ENCODE results near the gene TMPRSS9.

The TMPRSS9 gene

DNA sequence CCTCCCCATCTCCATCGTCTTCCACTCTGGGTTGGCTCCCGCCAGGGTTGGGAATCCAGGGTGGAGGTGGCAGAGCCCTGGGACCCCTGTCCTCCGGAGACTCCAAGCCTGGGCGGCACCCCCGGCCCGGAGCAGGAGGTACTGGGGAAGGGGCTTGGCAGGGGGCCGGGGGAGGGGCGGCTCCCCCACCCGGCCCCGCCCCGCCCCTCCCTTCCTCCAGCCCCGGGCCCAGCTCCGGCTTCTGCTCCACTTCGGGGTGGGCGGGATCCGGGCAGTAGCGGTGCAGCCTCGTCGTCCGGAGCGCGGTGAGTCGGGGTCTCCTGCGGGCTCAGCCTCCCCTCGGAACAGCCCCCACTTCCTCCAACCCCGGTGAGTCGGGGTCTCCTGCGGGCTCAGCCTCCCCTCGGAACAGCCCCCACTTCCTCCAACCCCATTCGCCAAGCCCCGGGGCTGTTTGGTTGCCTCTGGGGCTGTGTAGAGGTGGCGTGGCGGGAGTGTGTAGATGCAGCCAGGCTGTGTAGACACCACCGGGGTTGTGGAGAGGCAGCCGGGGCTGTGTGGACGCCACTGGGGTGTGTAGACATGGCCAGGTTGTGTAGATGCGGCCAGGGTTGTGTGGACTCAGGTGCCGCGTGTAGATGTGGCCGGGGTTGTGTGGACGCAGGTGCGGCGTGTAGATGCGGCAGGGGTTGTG is at the start of gene TMPRSS9:
TSS of gene TMPRSS9 (plus strand) at position 274 of the 694 bp plus-strand sequence. CDS start 29,521 bp downstream, outside the sequence.
- no peak for DNase-seq

DNA sequence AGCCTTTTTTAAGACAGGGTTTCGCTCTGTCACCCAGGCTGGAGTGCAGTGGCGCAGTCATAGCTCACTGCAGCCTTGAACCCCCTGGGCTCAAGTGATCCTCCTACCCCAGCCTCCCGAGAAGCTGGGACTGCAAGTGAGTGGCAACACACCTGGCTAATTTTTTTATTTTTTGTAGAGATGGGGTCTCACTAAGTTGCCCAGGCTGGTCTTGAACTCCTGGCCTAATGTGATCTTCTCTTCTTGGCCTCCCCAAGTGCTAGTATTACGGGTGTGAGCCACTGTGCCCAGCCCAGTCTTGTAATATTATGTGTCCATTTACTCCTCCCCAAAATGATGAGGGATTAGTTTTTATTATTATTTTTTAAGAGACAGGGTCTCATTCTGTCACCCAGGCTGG is 49.0 kb upstream of the TMPRSS9 start:
- DNase-seq, result no peak

DNA sequence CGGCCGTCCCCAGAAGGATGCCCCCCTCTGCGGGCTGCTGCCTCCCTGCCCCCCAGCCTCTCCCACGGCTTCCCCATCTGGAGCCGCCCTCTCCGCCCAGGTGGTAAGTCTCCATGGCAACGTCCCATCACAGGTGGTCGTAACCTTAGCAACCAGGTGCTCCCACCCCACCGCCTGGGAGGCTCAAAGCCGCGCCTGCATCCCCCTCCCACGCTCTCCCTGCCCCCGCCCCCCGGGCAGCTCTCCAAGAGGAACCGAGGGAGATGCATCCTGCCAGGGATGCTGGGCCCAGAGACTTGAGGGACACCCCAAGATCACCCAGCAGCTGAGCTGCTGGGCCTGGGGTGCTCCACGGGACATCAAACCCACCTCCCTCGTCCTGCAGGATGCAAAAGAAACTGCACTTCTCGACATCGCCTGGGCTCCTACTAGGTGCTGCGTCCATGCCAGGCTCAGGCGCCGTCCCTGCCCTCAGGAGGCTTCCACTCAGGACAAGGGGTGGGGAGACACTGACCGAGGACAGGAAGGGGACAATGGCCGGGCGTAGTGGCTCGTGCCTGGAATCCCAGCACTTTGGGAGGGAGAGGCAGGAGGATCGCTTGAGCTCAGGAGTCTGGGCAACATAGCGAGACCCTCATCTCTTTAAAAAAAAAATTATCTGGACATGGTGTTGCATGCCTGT is 47.1 kb upstream of the TMPRSS9 start:
- no peak for DNase-seq

DNA sequence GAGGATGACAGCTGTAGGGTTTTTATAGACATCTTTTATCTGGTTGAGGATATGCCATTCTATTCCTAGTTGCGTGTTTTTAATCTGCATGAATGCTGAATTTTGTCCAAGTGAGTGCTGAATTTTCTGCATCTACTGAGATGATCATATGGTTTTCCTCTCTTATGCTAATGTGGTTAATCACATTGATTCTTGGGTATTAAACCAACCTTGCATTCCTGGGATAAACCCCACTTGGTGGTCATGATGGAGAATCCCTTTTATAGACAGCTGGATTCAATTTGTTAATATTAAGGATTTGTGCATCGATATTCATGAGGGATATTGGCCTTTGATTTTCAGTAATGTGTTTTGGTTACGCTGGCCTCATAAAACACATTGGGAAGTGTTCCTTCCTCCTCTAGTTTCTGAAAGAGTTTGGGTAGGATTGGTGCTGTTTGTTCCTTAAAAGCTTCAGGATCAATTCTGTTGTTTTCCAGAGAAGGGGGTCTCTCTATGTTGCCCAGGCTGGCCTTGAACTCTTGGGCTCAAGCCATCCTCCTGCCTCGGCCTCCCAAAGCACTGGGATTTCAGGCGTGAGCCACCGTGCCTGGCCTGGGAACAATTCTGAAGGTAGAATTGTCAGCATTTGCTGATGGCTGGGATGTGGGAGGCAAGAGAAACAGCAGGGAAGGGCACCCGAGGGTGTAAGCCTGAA is 44.8 kb upstream of the TMPRSS9 start:
- no peak for DNase-seq

DNA sequence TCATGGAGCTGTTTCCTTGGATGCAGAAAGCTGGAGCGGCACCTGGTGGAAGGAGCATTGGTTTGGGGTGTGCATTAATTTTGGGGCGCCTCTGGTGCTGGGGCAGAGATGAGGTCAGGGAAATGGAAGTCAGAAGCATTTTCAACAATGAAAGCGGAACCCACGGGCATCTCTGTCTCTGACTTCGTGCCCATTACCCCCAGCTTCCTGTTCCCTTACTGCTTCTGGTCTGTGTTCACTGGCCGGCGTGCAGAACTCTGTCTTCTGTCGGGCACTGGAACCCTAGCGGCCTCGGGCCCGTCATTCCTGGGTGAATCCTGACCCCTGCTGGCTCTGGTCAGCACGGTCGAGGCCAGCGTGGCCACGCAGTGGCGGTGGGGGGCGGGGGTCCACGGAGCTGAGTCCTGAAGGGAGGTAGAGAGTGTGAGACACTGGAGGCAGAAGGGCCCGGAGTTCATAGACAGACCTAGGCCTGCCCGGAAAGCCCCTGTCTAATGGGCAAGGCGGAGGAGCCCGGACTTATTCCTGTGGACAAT is 44.2 kb upstream of the TMPRSS9 start:
- DNase-seq, result no peak

DNA sequence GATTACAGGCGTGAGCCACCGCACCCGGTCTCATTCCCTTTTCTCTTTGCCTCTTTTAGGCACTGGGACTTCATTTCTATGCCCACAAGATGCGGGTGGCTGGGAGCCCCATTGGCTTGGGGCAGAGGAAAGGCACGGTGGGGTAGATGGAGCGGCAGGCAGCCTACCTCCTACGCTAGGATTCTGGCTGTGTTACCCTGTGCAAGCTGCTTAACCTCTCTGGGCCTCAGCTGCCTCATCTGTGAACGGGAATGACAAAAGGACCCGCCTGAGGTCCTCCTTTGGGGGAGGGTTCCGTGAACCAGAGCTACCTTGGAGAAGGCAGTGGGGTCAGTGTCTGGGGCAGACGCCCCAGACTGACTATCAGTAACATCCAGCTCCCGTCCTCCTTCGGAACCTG is 42.8 kb upstream of the TMPRSS9 start:
- no peak for DNase-seq

DNA sequence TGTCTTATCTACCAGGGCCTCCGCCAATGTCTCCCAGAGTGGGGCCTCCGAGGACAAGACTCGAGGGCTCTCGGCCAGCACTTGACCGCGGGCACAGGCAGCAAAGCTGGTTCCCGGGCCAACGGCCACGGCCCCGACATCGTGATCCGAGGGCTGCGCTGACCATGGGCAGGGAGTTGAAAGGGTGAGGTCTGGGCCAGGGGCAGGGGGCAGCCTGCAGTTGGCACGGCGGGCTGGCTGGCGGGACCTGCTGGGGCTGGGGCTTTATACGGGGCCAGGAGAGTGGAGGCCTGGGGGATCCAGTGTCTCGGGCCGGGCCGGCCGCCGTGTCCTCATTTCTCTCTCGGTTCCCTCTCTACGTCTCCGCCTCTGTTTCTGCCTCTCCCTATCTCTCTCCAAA is 42.3 kb upstream of the TMPRSS9 start:
- no peak for DNase-seq

DNA sequence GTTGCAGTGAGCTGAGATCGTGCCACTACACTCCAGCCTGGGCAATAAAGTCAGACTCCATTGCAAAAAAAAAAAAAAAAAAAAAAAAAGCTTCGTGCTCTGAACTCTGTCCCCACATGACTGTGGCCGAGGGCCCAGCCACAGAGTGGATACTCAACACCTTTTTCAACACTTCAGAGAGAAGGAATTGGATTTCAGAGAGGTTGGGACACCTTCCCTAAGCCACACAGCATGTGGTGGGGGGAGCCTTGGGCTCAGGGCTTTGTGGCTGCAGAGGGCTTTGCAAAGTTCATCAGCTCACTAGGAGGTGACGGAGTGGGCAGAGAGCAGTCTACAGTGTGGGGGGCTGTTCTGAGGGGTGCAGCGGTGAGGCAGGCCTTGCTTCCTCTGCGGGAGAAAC is 41.1 kb upstream of the TMPRSS9 start:
- DNase-seq, result no peak

DNA sequence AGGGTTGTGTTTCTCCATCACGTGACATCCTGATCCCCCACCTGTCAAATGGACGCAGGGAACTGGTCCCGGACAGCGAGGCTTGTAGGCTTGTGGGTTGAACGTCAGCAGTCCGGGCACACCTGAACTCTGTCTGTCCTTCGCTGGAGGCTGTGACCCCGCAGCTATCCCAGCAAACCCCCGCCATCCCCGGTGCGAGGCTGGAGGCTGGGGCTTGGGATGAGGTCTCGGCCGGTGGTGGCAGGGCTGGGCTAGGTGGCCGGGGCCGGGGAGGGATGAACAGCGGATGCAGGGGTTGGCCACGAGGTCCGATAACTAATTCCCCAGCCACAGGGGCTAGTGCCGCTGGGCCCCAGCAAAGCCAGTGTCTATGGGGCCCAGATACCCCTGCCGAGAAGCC is 40.5 kb upstream of the TMPRSS9 start:
- DNase-seq, result no peak

DNA sequence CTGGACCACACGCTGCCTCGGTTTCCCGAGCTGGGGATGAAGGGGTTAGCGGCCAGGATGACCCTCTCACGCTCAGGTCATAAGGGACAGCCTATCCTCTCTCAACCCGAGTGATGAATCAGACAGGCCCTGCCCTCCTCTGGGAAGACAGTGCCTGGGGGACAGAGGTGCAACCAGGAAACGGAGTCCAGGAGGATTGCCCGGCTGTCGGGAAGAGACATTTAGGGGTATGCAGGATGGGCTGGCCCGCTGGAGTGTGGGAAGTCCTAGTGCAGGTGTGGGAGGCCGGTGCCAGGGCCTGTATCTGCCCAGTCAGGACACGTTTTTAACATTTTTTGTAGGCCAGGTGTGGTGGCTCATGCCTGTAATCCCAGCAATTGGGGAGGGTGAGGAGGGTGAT is 40.0 kb upstream of the TMPRSS9 start:
- DNase-seq, result no peak

DNA sequence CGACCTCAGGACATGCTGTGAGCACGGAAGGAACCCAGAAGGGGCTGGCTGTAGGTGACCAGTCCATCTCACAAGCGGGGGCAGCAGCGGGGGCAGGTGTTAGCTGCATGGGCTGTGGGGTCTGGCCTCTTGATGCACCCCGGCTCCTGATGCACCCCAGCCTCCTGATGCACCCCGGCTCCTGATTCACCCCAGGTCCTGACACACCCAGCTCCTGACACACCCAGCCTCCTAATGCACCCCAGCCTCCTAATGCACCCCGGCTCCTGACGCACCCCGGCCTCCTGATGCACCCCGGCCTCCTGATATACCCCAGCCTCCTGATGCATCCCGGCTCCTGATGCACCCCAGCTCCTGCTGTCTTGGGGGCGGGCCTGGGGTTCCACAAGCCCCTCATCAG is 39.1 kb upstream of the TMPRSS9 start:
- DNase-seq, result no peak

DNA sequence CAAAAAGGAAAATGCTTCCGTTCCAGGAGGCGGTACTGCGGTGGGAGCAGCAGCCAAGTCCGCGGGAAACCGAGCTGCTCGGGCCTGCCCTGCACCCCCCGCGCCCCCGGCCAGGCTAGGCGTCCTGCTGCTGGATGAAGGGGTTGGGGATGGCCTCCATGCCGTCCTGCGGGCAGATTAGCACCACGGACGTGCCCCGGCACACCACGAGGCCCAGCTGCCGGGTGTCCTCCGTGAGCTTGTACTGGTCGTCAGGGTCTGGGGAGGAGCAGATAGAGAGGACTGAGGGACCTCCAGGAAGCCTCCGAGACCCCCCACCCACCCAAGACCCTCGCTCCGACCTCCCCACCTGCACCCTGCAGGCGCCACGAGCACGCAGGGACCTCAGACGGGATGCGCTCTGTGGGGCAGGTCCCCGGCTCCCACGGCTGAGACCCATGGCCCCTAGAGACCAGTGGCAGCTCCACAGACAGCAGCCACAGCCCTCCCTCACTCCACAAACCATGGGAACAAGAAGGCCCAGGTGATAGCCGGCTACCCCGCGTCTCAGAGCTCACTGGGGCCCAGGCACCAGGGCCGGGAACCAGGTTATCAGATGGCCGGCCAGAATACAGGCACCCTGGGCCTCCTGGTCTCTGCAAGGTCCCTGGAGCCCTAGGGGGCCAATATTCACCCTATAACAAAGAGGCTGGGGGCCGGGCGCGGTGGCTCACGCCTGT is 38.3 kb upstream of the TMPRSS9 start:
- DNase-seq, result no peak

DNA sequence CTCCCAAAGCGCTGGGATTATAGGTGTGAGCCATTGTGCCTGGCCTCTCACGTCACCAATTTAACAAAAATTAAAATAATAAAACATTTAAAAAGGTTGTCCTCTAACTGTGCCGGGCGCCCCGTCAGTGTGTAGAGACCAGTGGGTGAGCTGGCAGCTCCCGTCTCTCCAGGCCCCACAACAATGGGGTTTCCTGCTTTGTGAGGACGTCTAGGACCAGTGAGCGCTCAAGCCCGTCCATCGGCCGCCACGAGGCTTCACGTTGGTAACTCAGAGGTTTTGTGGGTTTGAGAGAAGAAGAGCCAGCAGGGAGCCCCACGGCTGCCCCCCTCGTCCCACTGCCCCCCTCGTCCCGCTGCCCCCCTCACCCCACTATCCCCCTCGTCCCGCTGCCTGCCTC is 36.4 kb upstream of the TMPRSS9 start:
- no peak for DNase-seq

DNA sequence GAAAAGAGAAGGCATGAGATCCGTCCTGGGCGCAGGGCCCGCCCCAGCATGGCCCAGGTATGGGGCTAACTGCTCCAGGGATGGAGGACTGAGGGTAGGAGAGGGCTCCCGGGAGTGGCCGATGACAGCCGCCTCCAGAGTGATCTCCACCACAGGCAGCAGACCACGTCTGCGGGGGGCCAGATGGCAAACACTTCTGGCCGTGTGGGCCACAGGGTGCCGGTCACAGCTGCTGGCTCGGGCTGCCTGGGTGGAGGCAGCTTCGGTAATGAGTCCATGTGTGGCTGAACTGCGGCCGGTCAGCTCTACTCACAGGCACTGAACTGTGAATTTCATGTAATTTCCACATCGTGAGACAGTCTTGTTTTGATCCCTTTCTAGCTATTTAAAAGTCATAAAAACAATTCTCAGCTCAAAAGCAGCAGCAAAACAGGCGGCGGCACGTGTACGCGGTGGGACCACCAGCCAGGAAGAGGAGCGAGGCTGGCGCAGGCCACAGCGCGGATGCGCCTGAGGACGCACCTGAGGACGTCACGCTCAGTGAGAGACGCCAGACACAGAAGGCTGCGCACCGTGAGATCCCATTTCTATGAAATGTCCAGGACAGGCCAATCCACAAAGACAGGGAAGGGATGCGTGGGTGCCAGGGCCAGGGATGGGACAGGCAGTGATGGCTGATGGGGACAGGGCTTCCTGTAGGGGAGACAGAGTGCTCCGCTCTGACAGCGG is 35.7 kb upstream of the TMPRSS9 start:
- no peak for DNase-seq

DNA sequence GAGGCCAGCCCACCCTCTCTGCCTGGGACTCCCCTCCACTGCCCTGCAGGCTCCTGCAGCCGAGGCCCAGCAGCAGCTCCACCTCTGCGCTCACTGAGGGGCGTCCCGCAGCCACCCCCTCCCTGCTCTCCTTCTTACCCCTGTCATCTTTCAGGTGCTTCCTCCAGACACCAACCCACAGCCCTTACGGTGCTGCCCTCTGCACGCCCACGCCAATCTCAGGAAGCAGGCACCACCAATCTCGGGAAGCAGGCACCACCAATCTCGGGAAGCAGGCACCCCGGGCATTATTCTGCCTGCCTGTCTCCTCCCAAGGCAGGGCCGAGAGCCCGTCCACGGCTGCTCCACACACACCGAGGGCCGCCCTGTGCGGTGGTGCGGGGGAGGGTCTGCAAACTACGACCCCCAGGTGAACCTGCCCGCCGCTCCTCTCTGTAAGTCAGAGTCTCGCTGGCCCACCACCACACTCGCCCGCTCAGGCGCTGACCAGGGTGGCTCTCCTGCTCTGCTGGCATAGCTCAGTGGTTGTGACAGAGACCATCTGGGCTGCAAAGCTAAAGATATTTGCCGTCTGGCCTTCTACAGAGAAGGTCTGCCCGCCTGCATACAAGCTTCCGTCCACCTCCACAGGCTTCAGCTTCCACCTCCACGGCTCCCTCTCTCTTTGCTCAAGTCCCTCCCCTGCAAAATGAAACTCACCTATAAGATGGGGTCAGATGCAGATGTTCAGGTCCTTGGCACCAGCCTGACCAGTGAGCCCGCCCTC is 34.6 kb upstream of the TMPRSS9 start:
- no peak for DNase-seq

DNA sequence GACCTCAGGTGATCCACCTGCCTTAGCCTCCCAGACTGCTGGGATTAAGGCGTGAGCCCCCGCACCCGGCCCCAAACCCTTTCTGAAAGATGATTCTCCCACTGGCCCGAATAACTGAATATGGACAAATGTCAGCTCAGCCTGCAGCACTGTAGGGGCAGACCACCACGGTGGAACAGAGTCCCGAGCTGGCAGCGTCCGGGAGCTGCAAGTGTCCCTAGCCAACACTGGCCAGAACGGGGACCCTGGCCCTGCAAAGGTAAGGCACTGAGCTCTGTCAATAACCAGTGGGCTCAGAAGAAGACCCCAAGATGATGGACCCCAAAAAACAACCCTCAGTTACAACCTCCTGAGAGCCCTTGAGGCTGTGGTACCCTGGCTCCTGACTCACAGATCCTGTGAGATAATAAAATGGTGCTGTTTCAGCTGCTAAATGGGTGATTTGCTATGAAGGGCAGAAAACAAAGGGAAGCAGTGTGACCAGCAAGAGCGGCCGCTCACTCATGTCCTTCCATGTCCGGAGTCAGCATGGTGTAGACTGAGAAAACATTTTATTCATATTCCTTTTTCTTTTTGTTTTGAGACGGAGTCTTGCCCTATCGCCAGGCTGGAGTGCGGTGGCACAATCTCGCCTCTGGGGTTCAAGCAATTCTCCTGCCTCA is 33.2 kb upstream of the TMPRSS9 start:
- DNase-seq, result no peak

DNA sequence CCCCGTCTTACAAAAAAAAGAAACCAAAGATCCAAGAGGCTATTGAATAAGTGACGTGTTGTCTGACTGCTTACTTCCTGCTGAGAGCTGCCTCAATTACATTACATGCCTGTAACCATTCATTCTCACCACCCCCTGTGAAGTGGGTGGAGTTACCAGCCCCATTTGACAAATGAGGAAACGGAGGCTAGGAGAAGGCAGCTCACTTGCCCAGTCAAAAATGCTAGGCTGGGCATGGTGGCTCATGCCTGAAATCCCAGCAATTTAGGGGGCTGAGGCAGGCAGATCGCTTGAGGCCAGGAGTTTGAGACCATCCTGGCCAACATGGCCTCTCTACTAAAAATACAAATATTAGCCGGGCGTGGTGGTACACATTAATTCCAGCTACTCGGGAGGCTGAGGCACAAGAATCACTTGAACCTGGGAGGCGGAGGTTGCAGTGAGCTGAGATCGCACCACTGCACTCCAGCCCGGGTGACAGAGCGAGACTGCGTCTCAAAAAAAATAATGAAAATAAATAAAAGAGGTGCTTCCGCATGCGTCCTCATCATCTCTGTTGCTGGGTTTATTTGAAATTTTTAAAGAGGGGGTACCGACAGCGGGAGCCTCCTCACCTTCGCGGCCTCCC is 32.2 kb upstream of the TMPRSS9 start:
- peak; percentile 39 to 49 for DNase-seq

DNA sequence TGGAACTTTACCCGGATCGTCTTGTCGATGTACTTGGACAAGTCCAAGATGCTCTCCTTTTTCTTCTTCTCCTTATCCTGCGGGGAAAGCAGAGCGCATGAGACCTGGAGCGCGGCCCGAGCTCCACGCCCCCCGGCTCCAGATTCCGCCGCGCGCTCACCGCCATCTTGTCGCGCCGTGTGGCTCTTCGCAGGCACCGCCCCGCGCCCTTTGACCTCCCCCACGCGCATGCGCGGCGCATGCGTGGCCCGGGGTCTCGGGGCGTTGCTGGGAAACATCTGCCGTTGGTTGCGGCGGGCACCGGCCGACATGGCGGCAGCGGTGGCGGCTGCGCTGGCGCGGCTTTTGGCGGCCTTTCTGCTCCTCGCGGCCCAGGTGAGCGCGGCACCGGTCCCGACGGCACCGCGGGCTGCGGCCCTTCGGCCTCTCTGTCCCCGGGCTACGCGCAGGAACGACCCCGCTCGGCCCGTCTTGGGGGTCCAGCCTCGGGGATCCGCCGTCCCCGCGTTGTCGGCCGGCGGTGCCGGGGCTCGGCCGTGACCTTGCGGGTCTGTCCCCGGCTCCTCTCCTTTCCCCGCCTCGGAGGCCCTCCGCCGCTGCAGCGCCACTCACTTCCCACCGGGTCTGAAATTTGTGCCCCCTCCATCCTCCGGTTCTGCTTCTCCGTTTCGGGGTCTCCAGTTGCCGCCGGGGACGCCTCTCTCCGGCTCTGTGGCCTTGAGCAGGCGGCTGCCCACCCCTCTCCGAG is 31.5 kb upstream of the TMPRSS9 start, which contains the start of the genes LSM7 and SPPL2B:
TSS of gene LSM7 (minus strand) at position 186 of the 748 bp plus-strand sequence. CDS start at position 166, 20 bp downstream.
TSS of gene SPPL2B (plus strand) at position 284 of the 748 bp plus-strand sequence. CDS start at position 310, 26 bp downstream.
- DNase-seq, result peak; percentile 87 to 89

DNA sequence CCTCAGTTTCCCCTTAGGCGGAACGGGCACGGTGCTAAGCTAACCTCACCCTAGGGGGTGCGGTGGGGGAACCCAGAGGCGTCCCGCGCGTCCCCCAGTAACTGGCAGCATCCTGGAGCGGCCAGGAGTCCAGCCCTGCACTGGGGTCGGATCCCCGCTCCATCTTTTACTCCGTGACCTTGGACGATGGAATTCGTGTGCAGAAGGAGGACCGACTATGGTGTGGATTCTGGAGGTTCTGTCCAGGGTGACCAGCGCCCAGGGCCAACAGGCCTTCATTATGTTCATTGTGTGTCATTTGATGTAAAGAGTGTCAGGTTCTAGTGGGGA is 31.0 kb upstream of the TMPRSS9 start:
- no peak for DNase-seq

DNA sequence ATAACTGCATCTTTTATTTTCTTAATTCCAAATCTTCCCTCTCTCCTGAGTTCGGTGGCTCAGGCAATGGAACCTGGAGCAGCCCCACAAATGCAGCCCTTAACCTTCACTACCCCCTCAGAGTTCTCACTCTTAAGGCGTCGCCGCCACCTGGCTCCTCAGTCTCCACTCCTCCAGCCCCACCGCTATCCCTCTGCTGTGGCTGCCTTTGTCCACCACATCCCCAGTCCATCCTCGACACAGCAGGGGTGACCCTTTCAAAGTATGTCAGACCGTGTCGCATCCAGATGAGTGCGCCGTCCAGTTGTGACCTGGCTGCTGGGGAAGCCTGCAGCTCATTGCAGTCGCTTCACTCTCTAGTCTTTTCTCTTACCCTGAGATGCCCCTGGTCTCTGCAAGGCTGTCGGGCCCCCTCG is 30.6 kb upstream of the TMPRSS9 start:
- no peak for DNase-seq
